K562 (cell line): ENCODE data around the gene DOK4. TPM values are rescaled to one million over a fixed set of nuclear protein-coding genes. Genes with fewer than 3 reads are reported as not detected.

ENCODE experiments used
- ATF3 ChIP-seq, 2 experiments: fragments of 450-650 bp in 1 of 2; sonication (generic) in 1 of 2; formaldehyde crosslinking in 1 of 2; IDR thresholded peaks in 1 of 2; conservative IDR thresholded peaks in 1 of 2; 2 replicates each; pipeline versions ENCODE4 v1.6.1 to v1.8.1; 2016 to 2023; ENCODE audit warnings: mild to moderate bottlenecking in 2 of 2, moderate library complexity in 2 of 2, inconsistent platforms in 1 of 2, missing genetic modification reagents in 1 of 2
- BCL6 ChIP-seq: fragments of 250-450 bp; sonication (Bioruptor Pico); IDR thresholded peaks from 2 replicates; pipeline ENCODE4 v1.4.0; 2020
- SREBF2 ChIP-seq: sonication (generic); formaldehyde crosslinking; IDR thresholded peaks from 2 replicates; pipeline ENCODE4 v1.4.0; 2020; ENCODE audit warnings: mild to moderate bottlenecking, missing genetic modification reagents
- TSHZ1 ChIP-seq: fragments of 250-450 bp; sonication (Bioruptor Pico); IDR thresholded peaks from 2 replicates; pipeline ENCODE4 v1.4.0; 2020; ENCODE audit warnings: mild to moderate bottlenecking, moderate library complexity
- ZNF584 ChIP-seq: fragments of 200-800 bp; sonication (Bioruptor generic); IDR thresholded peaks from 2 replicates; pipeline ENCODE4 v1.6.1; 2016; ENCODE audit warnings: low read depth, mild to moderate bottlenecking, missing genetic modification characterization, missing compliant biosample characterization
- polyA plus RNA-seq, 8 experiments: library from polyadenylated mRNA; depleted of rRNA in 4 of 8; stranded (reverse) in 5 of 8; unstranded in 3 of 8; fragments of >200 nt; fragmentation: Nextera tagmentation in 2 of 8; fragmentation: Illumina TruSeq in 1 of 8; extraction: Ambion mirVana in 2 of 8; extraction: Trizol in 1 of 8; gene quantifications; 2 replicates each; pipeline versions ENCODE4 v1.2.1 to v1.2.3, GENCODE V29; 2011 to 2014; ENCODE audit warnings: inconsistent platforms in 1 of 8, missing spikeins in 1 of 8
- total RNA-seq, 7 experiments: library from RNA; depleted of rRNA in 6 of 7; stranded (reverse); fragments of >200 nt in 6 of 7; fragmentation: Illumina TruSeq in 2 of 7; extraction: Trizol in 2 of 7; gene quantifications; 2 replicates each; pipeline versions ENCODE4 v1.2.1 to v1.2.3, GENCODE V29; 2011 to 2021; ENCODE audit warnings: low replicate concordance in 1 of 7

DOK4 gene
- total and polyA plus RNA-seq, 9 of the 15 experiments (the other 6 are each of a cell fraction or from before 2014, with no cell fraction given) = 0.10 to 14.4 (median 8.3) TPM

GRCh38 chr16:57514371-57514770 lies 28.1 kb upstream of the DOK4 start (continued):
- TF ChIP-seq SREBF2 = no peak
- no peak for TF ChIP-seq TSHZ1 (CRISPR knock-in tag)
- TF ChIP-seq ATF3 (IDR thresholded peaks at IDR 0.05) = no peak
- TF ChIP-seq ATF3 (CRISPR knock-in tag; conservative IDR thresholded peaks at IDR 0.05) = no peak
- no peak for TF ChIP-seq BCL6 (CRISPR knock-in tag)
- TF ChIP-seq ZNF584 (CRISPR knock-in tag) = no peak
